Lung (tissue), 12 donors: ENCODE measurements around the gene CSNK2A3. TPM values are rescaled to one million over a fixed set of nuclear protein-coding genes. Genes with fewer than 3 reads are reported as not detected.

Experiments used
- ATAC-seq: fragments of 200-7000 bp; cut with Tn5 transposase; one replicate; pipeline ENCODE4 v1.9.1; 2020; ENCODE audit warnings: moderate number of reproducible peaks; ENCODE audit not compliant: insufficient read depth, low FRiP score
- DNase-seq, 3 donors: peaks; one replicate each; pipeline ENCODE4 v3.0.0-alpha.2; 2013 to 2017
- H3K27ac ChIP-seq, 2 donors: one replicate each; pipeline ENCODE4 v1.5.1; 2013; ENCODE audit warnings: mild to moderate bottlenecking in 2 of 2, moderate library complexity in 2 of 2, control low read depth in 1 of 2, inconsistent platforms in 1 of 2, low read depth in 1 of 2, low read length in 1 of 2
- H3K27me3 ChIP-seq, 3 donors: one replicate each; pipeline ENCODE4 v1.5.1; 2013; ENCODE audit warnings: low read length in 2 of 3; ENCODE audit not compliant: control insufficient read depth in 3 of 3, insufficient read depth in 3 of 3
- H3K36me3 ChIP-seq, 4 donors: one replicate each; pipeline ENCODE4 v1.5.1; 2013; ENCODE audit warnings: low read length in 4 of 4, mild to moderate bottlenecking in 1 of 4, moderate library complexity in 1 of 4; ENCODE audit not compliant: control insufficient read depth in 4 of 4, insufficient read depth in 4 of 4
- H3K4me1 ChIP-seq, 5 donors: one replicate each; pipeline ENCODE4 v1.5.1; 2013; ENCODE audit warnings: low read length in 5 of 5, mild to moderate bottlenecking in 2 of 5, moderate library complexity in 1 of 5; ENCODE audit not compliant: control insufficient read depth in 5 of 5, insufficient read depth in 5 of 5
- H3K4me3 ChIP-seq: one replicate; pipeline ENCODE4 v1.5.1; 2013; ENCODE audit warnings: mild to moderate bottlenecking, control low read depth, moderate library complexity
- H3K9ac ChIP-seq, 2 donors: one replicate each; pipeline ENCODE4 v1.5.1; 2013; ENCODE audit warnings: low read length in 2 of 2, control low read depth in 1 of 2; ENCODE audit not compliant: insufficient read depth in 1 of 2
- H3K9me3 ChIP-seq, 4 donors: one replicate each; pipeline ENCODE4 v1.5.1; 2013; ENCODE audit warnings: low read length in 3 of 4, mild to moderate bottlenecking in 1 of 4, moderate library complexity in 1 of 4; ENCODE audit not compliant: control insufficient read depth in 4 of 4, insufficient read depth in 3 of 4
- WGBS, 2 donors: extraction: QIAGEN DNeasy Blood & Tissue Kit; methylation state at CpG; one replicate each; pipeline ENCODE4 v1.1.7; 2013; 5-methylcytosine and 5-hydroxymethylcytosine counted together
- polyA plus RNA-seq, 2 donors: library from polyadenylated mRNA; stranded (reverse); fragments of 200-250 nt; gene quantifications; one replicate each; pipeline ENCODE4 v1.2.1, GENCODE V29; 2013
- total RNA-seq, 2 donors: library from RNA; depleted of rRNA in 1 of 2; stranded (reverse); fragments of >200 nt in 1 of 2; gene quantifications; one replicate each; pipeline ENCODE4 v1.2.1, GENCODE V29; 2014 to 2021
- TF ChIP-seq, protein P1 (sequence below): IDR thresholded peaks from 2 replicates; pipeline ENCODE4 v1.5.1; 2012; ENCODE audit warnings: mild to moderate bottlenecking; ENCODE audit errors: control extremely low read depth, extremely low read depth
- donor health status: control.
- donor health status: control.
- donor health status: Bipolar disorder and iron deficiency.
- donor health status: healthy.
- donor health status: DM: yes; HTN: yes; CAD: no.

The CSNK2A3 gene
- total and polyA plus RNA-seq, 4 donors = 0.39 to 3.7 (median 1.6) TPM

DNA sequence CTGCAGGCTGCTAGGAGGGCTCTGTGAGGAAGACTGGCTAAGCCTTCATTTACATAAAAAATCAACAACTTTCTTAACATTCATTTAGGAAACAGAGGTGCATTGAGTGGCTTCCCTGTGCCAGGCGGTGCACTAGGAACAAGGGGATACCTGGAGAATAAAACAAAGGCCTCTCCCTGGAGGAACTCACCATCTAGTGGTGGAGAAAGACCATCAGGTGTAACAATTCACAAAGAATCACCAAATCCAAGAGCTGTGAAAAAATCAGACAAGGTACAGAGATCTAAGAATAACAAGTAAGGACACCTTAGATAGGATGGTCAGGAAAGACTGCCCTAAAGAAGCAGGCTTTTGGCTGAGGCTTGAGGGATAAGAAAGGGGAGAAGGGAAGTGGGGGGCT lies 40.3 kb downstream of the CSNK2A3 start:
- DNase-seq (no peak), ATAC-seq (no peak)
- H3K4me1 ChIP-seq = peaks cover 5 to 28% (median 9%) of the 10 kb centered on the region in 5 donors
- H3K9ac ChIP-seq = no peak overlapping the region
- H3K9me3 ChIP-seq = peaks cover 0 to 1% (median 0%) of the 10 kb centered on the region in 4 donors
- no peaks in the 10 kb centered on the region for H3K27me3 ChIP-seq
- TF ChIP-seq, protein P1, sequence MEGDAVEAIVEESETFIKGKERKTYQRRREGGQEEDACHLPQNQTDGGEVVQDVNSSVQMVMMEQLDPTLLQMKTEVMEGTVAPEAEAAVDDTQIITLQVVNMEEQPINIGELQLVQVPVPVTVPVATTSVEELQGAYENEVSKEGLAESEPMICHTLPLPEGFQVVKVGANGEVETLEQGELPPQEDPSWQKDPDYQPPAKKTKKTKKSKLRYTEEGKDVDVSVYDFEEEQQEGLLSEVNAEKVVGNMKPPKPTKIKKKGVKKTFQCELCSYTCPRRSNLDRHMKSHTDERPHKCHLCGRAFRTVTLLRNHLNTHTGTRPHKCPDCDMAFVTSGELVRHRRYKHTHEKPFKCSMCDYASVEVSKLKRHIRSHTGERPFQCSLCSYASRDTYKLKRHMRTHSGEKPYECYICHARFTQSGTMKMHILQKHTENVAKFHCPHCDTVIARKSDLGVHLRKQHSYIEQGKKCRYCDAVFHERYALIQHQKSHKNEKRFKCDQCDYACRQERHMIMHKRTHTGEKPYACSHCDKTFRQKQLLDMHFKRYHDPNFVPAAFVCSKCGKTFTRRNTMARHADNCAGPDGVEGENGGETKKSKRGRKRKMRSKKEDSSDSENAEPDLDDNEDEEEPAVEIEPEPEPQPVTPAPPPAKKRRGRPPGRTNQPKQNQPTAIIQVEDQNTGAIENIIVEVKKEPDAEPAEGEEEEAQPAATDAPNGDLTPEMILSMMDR = no peak
- H3K27ac ChIP-seq = peak overlapping the region; percentile 4 to 32
- H3K4me3 ChIP-seq = no peak overlapping the region
- 93 to 97% methylated on average over 1 of the region's 1 CpG for WGBS, 2 donors
- H3K36me3 ChIP-seq = peaks cover 0 to 4% (median 0%) of the 10 kb centered on the region in 4 donors

GRCh38 chr11:11311169-11311568 lies 41.9 kb downstream of the CSNK2A3 start:
- Histone ChIP-seq H3K9ac (no peak overlapping the region), H3K4me1 (peaks cover 5 to 26% (median 9%) of the 10 kb centered on the region in 5 donors), H3K36me3 (peaks cover 0 to 7% (median 0%) of the 10 kb centered on the region in 4 donors), H3K27ac (no peak overlapping the region), H3K27me3 (no peaks in the 10 kb centered on the region), H3K9me3 (peaks cover 0 to 1% (median 0%) of the 10 kb centered on the region in 4 donors), H3K4me3 (no peak overlapping the region)
- TF ChIP-seq, protein P1 = no peak
- DNase-seq (no peak), ATAC-seq (no peak)
- 23 to 55% methylated on average over 3 of the region's 3 CpGs for WGBS, 2 donors

DNA sequence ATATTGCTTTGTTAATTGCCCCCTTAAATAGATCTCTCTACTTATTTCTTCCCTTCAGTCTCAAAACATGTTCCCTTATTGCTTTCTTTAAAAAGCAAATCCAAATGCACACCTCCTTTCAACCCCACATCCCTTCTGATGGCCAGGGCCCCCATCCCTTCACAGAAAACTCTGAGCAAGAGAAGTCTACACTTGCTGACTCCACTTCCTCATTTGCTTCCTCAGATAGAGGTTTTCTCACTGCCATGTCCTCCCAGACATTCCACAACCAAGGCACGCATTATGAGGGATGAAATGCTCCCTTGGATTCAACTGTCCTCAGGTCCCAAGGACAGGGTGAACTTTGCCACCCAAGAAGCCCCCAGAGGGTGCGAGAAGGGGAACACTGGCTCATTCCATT lies 43.1 kb downstream of the CSNK2A3 start:
- TF ChIP-seq, protein P1 = no peak
- DNase-seq (no peak), ATAC-seq (no peak)
- Histone ChIP-seq H3K36me3 (peaks cover 0 to 9% (median 0%) of the 10 kb centered on the region in 4 donors), H3K9me3 (peaks cover 0 to 1% (median 0%) of the 10 kb centered on the region in 4 donors), H3K27ac (no peak overlapping the region), H3K27me3 (no peaks in the 10 kb centered on the region), H3K4me3 (no peak overlapping the region), H3K4me1 (peaks cover 5 to 22% (median 9%) of the 10 kb centered on the region in 5 donors), H3K9ac (no peak overlapping the region)
- WGBS, 2 donors = 93 to 98% methylated on average over 2 of the region's 2 CpGs

- ATAC-seq (no peak), DNase-seq (no peak)
- Histone ChIP-seq H3K9ac (no peak overlapping the region), H3K4me1 (peaks cover 0 to 12% (median 0%) of the 10 kb centered on the region in 5 donors), H3K9me3 (peaks cover 0 to 1% (median 0%) of the 10 kb centered on the region in 4 donors), H3K27ac (no peak overlapping the region), H3K4me3 (no peak overlapping the region), H3K36me3 (peaks cover 0 to 11% (median 0%) of the 10 kb centered on the region in 4 donors), H3K27me3 (no peaks in the 10 kb centered on the region)
- 67 to 70% methylated on average over 1 of the region's 1 CpG for WGBS, 2 donors
- TF ChIP-seq, protein P1 = no peak
Observed at GRCh38 chr11:11308249-11308648, 44.8 kb downstream of the CSNK2A3 start.
